Retinal pigment epithelial cell (primary cell): ENCODE measurements around the gene FAM107B.

ENCODE experiments used
- DNase-seq: peaks from one replicate; pipeline ENCODE4 v3.0.0-alpha.2; 2010; ENCODE audit warnings: low read depth
- H3K4me3 ChIP-seq: 2 replicates; pipeline ENCODE4 v1.5.1; 2011; ENCODE audit warnings: mild to moderate bottlenecking, low read length, control low read depth, moderate library complexity
- CTCF ChIP-seq: conservative IDR thresholded peaks from 2 replicates; pipeline ENCODE4 v1.5.1; 2011; ENCODE audit warnings: low read depth, low read length, control low read depth, inconsistent platforms

FAM107B gene

GRCh38 chr10:14481752-14482151, 292.9 kb downstream of the FAM107B start:
- no peak for DNase-seq
- no peak for TF ChIP-seq CTCF
- H3K4me3 ChIP-seq, result no peak overlapping the region

- no peak for TF ChIP-seq CTCF
- H3K4me3 ChIP-seq, result no peak overlapping the region
- no peak for DNase-seq
These were observed 293.7 kb downstream of the FAM107B start for GRCh38 chr10:14481014-14481413.

GRCh38 chr10:14478604-14479003, 296.1 kb downstream of the FAM107B start:
- DNase-seq, result peak; percentile 86

GRCh38 chr10:14478201-14478600, 296.5 kb downstream of the FAM107B start:
- TF ChIP-seq CTCF, result no peak
- H3K4me3 ChIP-seq, result no peak overlapping the region
- DNase-seq, result no peak

More at GRCh38 chr10:14478604-14479003, 296.1 kb downstream of the FAM107B start:
- TF ChIP-seq CTCF, result peak; percentile 82
- no peak overlapping the region for H3K4me3 ChIP-seq

- no peak for DNase-seq
- no peak overlapping the region for H3K4me3 ChIP-seq
- TF ChIP-seq CTCF, result no peak
These were observed 297.3 kb downstream of the FAM107B start for GRCh38 chr10:14477408-14477710.

- TF ChIP-seq CTCF, result no peak
These were observed 297.9 kb downstream of the FAM107B start for GRCh38 chr10:14476641-14477407.

GRCh38 chr10:14476006-14476405, 298.7 kb downstream of the FAM107B start:
- no peak overlapping the region for H3K4me3 ChIP-seq
- TF ChIP-seq CTCF, result no peak
- DNase-seq, result no peak

More at GRCh38 chr10:14476641-14477407, 297.9 kb downstream of the FAM107B start:
- H3K4me3 ChIP-seq, result no peak overlapping the region
- peak; percentile 92 for DNase-seq
